H7 (cell line): ENCODE results near the gene C7orf33. TPM values are rescaled to one million over a fixed set of nuclear protein-coding genes. Genes with fewer than 3 reads are reported as not detected.
"Not testable (repeated sequence)": the region's sequence is repeated elsewhere in the genome, so short reads cannot be mapped to it uniquely, and the experiment has no call there.

Source experiments
- DNase-seq: peaks from one replicate; pipeline ENCODE4 v3.0.0; 2012
- H3K27me3 ChIP-seq: 2 replicates; pipeline ENCODE4 v1.6.0; 2011; ENCODE audit warnings: mild to moderate bottlenecking, low read length; ENCODE audit not compliant: control insufficient read depth, insufficient read depth
- H3K36me3 ChIP-seq: replicated peaks from 2 replicates; pipeline ENCODE4 v1.5.1; 2011; ENCODE audit warnings: low read length; ENCODE audit not compliant: control insufficient read depth, insufficient read depth
- H3K4me3 ChIP-seq: 2 replicates; pipeline ENCODE4 v1.5.1; 2011; ENCODE audit warnings: low read depth, mild to moderate bottlenecking, control low read depth, low read length, moderate library complexity; ENCODE audit not compliant: insufficient read depth
- total RNA-seq: library from RNA; depleted of rRNA; stranded (reverse); fragments of >200 nt; shearing (Covaris generic); gene quantifications from 2 replicates; pipeline ENCODE4 v1.2.3, GENCODE V29; 2014; rRNA removed

Gene C7orf33
- total RNA-seq = not detected in 2 replicates

- Histone ChIP-seq H3K4me3 (no peak within 1 kb of the TSS), H3K36me3 (no peaks in the 10 kb centered on the region), H3K27me3 (no peaks in the 10 kb centered on the region)
- no peak for DNase-seq
Observed at GRCh38 chr7:148590471-148590870, at the start of gene C7orf33. Gene C7orf33 (plus strand): TSS chr7:148590766. CDS start chr7:148590926, 160 bp downstream.

- H3K36me3 ChIP-seq = no peaks in the 10 kb centered on the region
- no peak overlapping the region for H3K4me3 ChIP-seq
- no peak for DNase-seq
- no peaks in the 10 kb centered on the region for H3K27me3 ChIP-seq
Observed at GRCh38 chr7:148541891-148542504, 48.6 kb upstream of the C7orf33 start.

- no peak for DNase-seq
- Histone ChIP-seq H3K36me3 (no peaks in the 10 kb centered on the region), H3K27me3 (no peaks in the 10 kb centered on the region), H3K4me3 (no peak overlapping the region)
Observed at GRCh38 chr7:148543302-148543701, 47.3 kb upstream of the C7orf33 start.

- H3K36me3 ChIP-seq = no peaks in the 10 kb centered on the region
- no peaks in the 10 kb centered on the region for H3K27me3 ChIP-seq
- H3K4me3 ChIP-seq = no peak overlapping the region
- no peak for DNase-seq
Observed at GRCh38 chr7:148545172-148545571, 45.4 kb upstream of the C7orf33 start.

- no peak for DNase-seq
- no peaks in the 10 kb centered on the region for H3K36me3 ChIP-seq
- no peak overlapping the region for H3K4me3 ChIP-seq
- no peaks in the 10 kb centered on the region for H3K27me3 ChIP-seq
Observed at GRCh38 chr7:148545932-148546331, 44.6 kb upstream of the C7orf33 start.

- DNase-seq = no peak
- no peak overlapping the region for H3K4me3 ChIP-seq
- H3K36me3 ChIP-seq = no peaks in the 10 kb centered on the region
- no peaks in the 10 kb centered on the region for H3K27me3 ChIP-seq
Observed at GRCh38 chr7:148546857-148547256, 43.7 kb upstream of the C7orf33 start.

- H3K27me3 ChIP-seq = no peaks in the 10 kb centered on the region
- no peak overlapping the region for H3K4me3 ChIP-seq
- DNase-seq = no peak
- no peaks in the 10 kb centered on the region for H3K36me3 ChIP-seq
Observed at GRCh38 chr7:148547951-148548350, 42.6 kb upstream of the C7orf33 start.

- Histone ChIP-seq H3K4me3 (no peak overlapping the region), H3K27me3 (no peaks in the 10 kb centered on the region), H3K36me3 (no peaks in the 10 kb centered on the region)
- no peak for DNase-seq
Observed at GRCh38 chr7:148553979-148554378, 36.6 kb upstream of the C7orf33 start.

- DNase-seq = no peak
- no peaks in the 10 kb centered on the region for H3K36me3 ChIP-seq
- no peak overlapping the region for H3K4me3 ChIP-seq
- H3K27me3 ChIP-seq = no peaks in the 10 kb centered on the region
Observed at GRCh38 chr7:148556892-148557291, 33.7 kb upstream of the C7orf33 start.

- no peaks in the 10 kb centered on the region for H3K27me3 ChIP-seq
- no peak for DNase-seq
- H3K4me3 ChIP-seq = no peak overlapping the region
- H3K36me3 ChIP-seq = no peaks in the 10 kb centered on the region
Observed at GRCh38 chr7:148558914-148559313, 31.7 kb upstream of the C7orf33 start.

- DNase-seq = no peak
- no peak overlapping the region for H3K4me3 ChIP-seq
- H3K27me3 ChIP-seq = no peaks in the 10 kb centered on the region
- no peaks in the 10 kb centered on the region for H3K36me3 ChIP-seq
Observed at GRCh38 chr7:148561099-148561498, 29.5 kb upstream of the C7orf33 start.

- Histone ChIP-seq H3K4me3 (no peak overlapping the region), H3K36me3 (no peaks in the 10 kb centered on the region), H3K27me3 (no peaks in the 10 kb centered on the region)
- DNase-seq = no peak
Observed at GRCh38 chr7:148563583-148564274, 26.8 kb upstream of the C7orf33 start.

GRCh38 chr7:148564275-148564951, 26.2 kb upstream of the C7orf33 start:
- H3K27me3 ChIP-seq, H3K4me3 ChIP-seq, DNase-seq, H3K36me3 ChIP-seq: not testable (repeated sequence)

- no peak overlapping the region for H3K4me3 ChIP-seq
- no peak for DNase-seq
- H3K27me3 ChIP-seq = no peaks in the 10 kb centered on the region
- no peaks in the 10 kb centered on the region for H3K36me3 ChIP-seq
Observed at GRCh38 chr7:148566736-148567135, 23.8 kb upstream of the C7orf33 start.

GRCh38 chr7:148567524-148567923, 23.0 kb upstream of the C7orf33 start:
- H3K27me3 ChIP-seq = no peaks in the 10 kb centered on the region
- no peak overlapping the region for H3K4me3 ChIP-seq
- no peak for DNase-seq
- H3K36me3 ChIP-seq = no peaks in the 10 kb centered on the region
